GM12891 (cell line): Measurements from ENCODE around the gene VAV3.

Experiments
- POLR2A ChIP-seq: IDR thresholded peaks from 2 replicates; pipeline ENCODE4 v1.6.1; 2011; ENCODE audit warnings: low read depth, low read length, control low read depth
- SPI1 ChIP-seq: IDR thresholded peaks from 2 replicates; pipeline ENCODE4 v1.6.1; 2011; ENCODE audit warnings: low read depth, low read length, control low read depth

DNA sequence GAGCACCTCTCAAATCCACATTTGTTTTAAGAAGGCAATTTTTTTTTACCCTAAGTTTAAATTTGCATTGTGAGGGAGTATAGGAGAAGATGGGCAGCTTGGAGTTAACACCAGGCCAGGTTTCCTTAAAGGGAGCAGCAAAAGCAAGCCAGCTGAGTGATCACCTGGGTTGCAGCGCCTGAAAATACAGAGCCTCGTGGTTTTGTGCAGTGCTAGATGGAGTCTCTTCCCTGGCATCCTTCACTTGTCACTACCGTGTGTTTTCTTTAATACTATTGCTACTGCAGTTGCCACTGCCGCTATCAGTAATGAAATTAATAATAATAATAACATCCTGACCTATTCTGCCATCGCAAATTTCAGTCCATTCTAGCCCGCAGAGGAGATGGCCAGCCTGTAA is 35.2 kb upstream of the VAV3 start:
- no peak for TF ChIP-seq POLR2A
- TF ChIP-seq SPI1 = no peak
